ENCODE measurements around the gene IGFBPL1.
"Not testable (repeated sequence)": the region's sequence is repeated elsewhere in the genome, so short reads cannot be mapped to it uniquely, and the experiment has no call there.

The IGFBPL1 gene, protein sequence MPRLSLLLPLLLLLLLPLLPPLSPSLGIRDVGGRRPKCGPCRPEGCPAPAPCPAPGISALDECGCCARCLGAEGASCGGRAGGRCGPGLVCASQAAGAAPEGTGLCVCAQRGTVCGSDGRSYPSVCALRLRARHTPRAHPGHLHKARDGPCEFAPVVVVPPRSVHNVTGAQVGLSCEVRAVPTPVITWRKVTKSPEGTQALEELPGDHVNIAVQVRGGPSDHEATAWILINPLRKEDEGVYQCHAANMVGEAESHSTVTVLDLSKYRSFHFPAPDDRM

DNA sequence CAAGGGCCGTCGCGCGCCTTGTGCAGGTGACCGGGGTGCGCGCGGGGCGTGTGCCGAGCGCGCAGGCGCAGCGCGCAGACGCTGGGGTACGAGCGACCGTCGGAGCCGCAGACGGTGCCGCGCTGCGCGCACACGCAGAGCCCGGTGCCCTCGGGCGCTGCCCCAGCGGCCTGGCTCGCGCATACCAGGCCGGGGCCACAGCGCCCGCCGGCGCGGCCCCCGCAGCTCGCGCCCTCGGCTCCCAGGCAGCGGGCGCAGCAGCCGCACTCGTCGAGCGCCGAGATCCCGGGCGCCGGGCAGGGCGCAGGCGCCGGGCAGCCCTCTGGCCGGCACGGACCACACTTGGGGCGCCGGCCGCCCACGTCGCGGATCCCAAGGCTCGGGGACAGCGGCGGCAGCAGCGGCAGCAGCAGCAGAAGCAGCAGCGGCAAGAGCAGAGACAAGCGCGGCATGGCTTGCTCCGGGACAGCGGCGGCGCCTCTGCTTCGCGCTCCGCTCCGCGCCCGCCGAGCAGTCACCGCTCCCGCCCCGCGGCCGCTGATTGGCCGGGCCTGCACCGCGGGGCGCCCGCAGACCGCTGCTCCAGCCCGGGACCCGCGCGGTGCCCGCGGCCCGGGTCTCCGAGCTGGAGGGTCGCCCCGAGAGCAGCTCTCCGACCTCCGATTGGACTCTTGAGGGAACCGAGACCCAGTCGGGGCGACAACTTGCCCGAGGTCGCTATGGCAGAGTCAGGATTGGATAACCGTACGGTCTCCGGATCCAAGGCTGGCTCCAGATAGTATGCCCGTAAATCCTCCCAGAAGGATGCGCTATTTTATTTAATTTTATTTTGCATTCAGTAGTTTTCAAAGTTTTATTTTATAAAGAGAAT is at the start of gene IGFBPL1:
IGFBPL1 (minus strand) TSS at position 482 of the 871 bp plus-strand sequence; CDS start at position 452, 30 bp downstream.
- no peak for DNase-seq (ENCODE audit: low spot score)

DNA sequence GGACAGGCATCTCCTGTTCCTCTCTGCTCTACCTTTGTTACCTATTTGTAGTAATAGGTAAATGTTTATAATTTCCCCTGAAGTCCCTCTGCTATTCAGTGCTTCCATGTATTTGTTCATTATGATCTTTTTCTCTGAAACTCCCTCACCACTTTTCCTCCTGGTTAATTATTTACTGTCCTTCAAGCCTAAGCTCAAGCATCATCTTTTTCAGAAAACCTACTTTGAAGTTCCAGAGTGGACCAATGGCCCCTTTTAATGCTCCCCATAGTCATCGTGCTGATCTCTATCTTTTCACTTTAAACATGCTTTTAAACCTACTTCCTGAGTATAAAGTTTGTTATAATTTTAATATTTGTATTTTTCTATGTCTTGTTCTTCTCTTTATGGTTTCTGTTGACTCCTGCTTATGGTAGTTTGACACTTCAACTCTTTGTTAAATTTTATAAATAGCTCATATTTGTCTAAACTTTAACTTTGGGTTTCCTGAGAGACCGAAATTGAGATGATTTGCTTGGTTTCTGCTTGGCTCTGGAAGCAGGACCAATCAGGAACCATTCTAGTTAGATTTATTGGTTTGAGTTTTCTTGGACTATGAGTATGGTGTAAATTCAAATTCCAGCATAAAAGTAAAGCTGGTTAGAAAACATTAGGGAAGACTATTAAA is 48.5 kb upstream of the IGFBPL1 start:
- DNase-seq (ENCODE audit: low spot score): not testable (repeated sequence)

DNA sequence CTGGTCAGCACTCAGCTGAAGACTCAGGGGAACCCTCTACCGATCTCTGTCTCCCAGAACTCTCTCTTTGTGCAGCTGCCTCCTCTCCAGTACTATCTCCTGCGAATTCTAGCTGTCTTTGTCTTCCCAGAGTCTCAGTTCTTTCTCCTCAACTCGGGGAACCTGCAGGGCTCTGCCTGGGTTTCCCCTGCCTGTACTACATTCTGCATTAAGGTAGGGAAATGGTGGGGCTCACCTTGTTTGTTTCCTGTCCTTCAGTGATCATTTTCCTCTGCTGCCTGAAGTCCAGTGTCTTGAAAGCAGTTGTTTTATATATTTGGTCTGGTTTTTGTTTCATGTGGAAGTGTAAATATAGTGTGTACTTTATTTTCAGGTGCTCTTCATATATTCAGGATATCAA is 43.1 kb upstream of the IGFBPL1 start:
- DNase-seq (ENCODE audit: low spot score): no peak

DNA sequence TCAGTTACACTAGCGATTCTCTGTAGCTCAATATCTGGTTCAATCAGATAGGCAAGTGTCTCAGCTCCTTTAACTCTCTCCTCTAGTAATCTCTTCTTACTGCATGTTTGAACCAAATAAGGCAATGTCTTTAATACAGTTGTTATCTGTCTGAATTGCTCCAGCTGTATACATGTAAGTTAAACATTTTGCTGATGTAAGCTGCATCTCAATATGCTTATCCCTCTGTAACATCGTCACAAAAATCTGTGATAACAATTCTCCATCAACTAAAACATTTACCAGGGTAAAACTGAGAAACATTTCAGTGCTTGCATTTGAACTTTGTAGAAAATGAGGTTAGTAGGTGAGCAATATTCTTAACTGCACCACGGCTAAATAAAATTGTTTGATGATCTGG is 29.6 kb upstream of the IGFBPL1 start:
- no peak for DNase-seq (ENCODE audit: low spot score)

DNA sequence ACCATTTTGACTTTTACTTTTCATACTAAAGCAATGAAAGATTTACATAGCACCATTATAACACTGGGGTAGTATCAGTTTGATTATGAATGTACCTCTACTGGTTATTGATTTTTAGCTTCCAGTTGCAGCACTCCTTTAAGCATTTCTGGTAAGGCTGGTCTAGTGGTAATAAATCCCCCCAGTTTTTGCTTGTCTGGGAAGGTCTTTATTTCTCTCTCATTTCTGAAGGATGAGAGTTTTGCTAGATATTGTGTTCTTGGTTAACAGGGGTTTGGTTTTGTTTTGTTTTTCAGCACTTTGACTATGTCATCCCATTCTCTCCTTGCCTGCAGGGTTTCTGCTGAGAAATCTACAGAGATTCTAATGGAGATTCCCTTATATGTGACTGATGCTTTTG is 26.9 kb upstream of the IGFBPL1 start:
- DNase-seq (ENCODE audit: low spot score): no peak

DNA sequence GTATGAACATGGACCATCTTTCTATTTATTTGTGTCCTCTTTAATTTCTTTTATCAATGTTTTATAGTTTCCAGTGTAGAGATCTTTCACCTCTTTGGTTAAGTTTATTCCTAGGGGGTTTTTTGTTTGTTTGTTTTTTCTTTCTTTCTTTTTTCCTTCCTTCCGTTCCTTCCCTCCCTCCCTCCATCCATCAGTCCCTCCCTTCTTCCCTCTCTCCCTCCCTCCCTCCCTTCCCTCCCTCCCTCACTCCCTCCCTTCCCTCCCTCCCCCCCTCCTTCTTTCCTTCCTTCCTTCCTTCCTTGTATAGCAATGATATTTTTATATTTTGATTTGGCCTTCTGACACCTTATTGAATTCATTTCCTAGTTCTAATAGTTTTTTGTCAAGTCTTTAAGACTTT is 23.4 kb upstream of the IGFBPL1 start:
- DNase-seq (ENCODE audit: low spot score): no peak

DNA sequence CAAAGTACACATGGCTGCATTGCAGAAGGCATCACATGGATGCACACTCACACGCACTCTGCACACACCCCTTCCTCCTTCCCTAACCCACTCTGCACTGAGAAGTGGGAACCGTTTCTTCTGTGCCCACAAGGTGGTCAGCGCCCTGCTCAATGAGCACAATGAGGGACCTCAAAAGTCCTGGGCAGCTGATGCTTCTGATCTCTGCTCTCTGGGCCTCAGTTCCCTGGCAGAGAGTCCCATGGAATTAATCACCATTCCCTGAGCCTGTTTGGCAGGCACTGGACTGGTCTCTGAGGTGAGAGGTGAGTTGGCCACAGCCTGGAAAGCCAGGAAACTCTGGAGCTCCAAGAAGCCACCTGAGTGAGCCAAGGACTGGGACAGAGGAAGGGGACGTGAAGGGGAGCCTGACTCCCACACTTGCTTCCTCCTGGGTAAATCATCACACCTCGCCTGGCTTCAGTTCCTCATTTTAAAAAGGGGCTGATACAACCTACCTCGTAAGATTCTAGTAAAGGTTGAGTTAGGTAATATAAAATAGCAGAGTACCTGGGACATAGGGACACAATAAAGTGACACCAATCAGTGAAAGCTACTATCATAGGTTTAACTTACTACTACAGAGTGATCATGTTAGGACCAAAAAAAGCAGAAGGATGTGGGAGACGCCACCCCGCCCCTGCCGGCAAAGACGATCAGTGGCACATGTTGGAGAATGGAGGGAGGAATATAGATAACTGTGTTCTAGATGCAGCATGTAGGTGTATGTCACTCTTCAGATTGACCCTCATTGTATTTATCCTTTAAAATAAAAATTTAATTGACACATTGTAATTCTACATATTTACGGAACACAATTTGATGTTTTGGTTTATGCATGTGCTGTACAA is 21.1 kb upstream of the IGFBPL1 start:
- DNase-seq (ENCODE audit: low spot score): no peak

DNA sequence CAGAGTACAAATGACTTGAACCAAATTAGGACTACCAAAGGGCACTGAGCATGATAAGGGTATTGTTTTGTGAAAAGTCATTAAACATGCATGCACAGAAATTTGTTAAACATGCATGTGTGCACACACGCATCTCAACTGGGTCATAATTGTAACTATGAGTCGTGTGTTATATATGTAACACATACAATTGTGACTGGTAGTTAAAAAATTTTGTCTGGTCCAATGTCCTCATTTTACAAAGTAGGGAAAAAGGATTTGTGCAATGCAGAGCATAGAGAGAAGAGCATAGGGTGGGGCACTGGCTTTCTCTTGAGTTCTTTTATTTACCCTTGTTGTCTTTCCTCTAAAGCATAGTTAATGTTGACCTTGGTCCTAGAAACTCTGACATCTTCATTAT is 19.3 kb upstream of the IGFBPL1 start:
- no peak for DNase-seq (ENCODE audit: low spot score)

DNA sequence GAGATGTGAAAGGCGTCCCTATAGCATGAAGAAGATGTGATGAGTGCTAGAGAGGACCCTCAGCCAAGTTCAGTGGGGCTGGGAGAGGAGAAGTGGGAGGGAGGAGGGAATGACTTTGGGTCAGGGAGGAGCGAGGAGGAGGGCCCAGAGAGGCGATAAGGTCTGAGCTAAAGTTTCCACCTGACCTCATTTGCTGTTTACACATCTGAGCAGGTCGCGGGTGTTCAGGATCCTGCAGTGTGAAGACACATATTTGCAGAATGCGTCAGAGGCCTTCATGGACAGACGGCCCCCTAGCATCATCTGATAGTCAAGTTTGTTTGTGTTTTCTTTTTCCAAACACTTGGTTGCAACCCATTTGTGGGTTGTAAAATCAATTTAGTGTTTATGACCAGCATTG is 18.9 kb upstream of the IGFBPL1 start:
- no peak for DNase-seq (ENCODE audit: low spot score)

DNA sequence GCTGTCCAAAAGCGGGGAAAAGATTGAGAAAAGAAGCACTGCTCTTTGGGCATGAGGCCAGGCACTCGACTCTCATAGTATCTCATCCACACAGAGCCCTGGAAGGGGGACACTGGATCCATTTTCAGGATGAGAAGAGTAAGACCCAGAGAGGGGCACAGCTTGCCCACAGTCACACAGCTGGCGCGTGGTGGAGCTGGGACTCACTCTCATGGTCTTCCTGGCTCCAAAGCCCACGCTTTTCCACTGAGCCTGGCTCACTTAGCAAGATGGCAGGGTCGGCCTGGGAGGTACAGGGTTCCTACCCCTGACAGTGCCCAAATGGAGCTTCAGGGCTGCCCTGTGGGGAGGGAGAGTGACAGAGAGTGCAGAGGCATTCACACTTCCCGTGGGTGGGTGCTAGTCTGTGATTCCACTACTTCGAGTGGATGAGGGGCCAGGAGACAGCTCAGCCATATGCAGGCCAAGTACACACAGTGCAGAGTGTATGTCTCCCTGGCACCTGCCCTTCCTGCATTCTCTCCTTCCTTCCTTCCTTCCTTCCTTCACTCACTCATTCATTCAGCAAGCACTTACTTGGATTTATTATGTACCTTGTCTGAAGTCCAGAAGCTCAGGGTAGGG is 18.3 kb upstream of the IGFBPL1 start:
- DNase-seq (ENCODE audit: low spot score): no peak

DNA sequence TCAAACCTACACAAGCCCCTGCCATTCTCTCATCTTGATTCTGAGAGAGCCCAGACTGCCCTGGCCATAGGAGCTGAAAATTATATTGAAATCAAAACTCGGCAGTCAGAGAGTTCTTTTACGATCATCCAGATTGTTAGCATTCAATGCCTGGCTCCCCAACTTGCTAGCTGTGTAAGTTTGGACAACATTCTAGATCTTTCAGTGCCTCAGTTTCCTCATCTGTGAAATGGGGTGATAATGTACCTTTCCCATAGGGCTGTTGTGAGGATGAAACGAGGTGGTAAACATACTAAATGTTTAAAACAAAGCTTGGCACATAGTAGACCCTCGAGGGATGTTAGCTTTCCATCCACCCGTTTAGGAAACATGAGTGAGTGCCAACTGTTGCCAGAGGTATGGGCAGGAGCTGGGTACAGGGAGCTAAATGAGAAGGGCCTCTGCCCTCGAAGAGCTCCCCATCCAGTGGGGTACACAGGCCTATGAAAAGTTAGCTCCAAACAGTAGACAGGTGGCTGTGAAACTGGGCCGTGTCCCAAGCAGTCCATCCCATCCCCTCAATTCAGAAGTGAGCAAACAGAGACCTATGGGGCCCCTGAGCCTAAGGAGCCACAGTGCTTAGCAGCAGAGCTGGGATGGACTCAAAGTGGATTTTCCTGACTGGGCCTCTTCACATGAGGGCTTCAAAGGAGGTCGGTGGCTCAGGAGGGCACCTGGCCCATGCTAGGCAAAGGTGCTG is 17.3 kb upstream of the IGFBPL1 start:
- DNase-seq (ENCODE audit: low spot score): no peak

DNA sequence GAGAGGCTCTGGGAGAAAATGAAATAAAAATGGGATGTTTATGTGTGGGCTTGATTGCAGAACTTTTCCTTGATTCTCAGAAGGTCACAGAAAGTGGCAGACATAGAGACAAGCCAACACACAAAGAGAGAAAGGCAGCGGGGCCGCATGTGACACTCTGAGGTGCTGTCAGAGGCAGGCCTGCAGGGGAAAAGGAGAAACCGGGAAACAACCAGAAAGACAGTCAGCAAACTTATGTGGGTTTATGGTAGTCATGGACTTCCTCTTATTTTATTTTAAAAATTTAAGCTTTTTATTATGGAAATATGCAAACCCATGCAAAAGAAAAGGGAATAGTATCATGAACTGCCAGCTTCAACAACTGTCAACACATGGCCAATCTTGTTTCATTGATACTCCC is 16.3 kb upstream of the IGFBPL1 start:
- DNase-seq (ENCODE audit: low spot score): no peak

DNA sequence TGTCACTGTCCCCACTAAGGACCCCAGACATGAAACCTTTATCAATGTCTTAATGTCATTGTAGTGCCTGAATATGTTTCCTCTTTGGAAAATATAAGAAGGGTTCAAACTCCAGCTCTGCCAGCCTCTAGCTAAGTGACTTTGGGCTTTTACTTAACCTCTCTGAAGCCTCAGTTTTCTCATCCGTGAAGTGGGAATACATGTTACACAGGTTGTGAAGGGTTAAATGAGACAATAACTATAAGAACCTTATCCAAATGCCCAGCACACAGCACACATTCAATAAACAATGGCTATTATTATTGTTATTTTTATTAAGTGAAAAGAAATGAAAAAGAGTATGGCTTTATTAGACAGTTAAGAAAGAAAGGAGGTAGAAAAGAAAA is 15.7 kb upstream of the IGFBPL1 start:
- DNase-seq (ENCODE audit: low spot score): no peak

DNA sequence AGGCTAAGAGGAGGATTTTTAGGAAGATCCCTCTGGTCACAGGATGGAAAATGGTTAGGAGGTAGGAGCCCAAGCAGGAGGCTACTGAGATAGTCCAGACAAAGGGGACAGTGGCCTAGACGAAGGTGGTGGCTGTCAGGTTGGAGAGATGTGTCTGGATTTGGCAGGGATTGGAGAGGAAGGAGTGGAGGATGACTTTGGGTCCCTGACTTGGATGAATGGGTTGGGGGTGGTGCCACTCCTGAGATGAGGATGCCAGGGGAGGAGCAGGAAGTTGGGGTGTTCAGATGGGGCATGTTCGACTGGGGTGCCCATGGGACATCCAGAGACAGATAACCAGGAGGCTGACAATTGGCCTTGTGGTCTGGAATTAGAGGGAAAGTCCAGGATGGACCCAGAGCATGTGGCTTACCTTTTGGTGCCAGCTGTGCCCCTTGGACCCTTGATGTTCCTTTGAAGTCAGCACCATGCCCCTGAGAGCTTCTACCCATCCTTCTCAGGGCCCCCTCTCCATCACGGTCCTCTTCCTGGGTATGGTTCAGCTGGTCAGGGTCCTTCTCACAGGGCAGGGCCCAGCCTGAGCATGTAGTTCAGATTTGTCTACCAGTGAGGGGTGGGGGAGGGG is 15.1 kb upstream of the IGFBPL1 start:
- DNase-seq (ENCODE audit: low spot score): no peak

DNA sequence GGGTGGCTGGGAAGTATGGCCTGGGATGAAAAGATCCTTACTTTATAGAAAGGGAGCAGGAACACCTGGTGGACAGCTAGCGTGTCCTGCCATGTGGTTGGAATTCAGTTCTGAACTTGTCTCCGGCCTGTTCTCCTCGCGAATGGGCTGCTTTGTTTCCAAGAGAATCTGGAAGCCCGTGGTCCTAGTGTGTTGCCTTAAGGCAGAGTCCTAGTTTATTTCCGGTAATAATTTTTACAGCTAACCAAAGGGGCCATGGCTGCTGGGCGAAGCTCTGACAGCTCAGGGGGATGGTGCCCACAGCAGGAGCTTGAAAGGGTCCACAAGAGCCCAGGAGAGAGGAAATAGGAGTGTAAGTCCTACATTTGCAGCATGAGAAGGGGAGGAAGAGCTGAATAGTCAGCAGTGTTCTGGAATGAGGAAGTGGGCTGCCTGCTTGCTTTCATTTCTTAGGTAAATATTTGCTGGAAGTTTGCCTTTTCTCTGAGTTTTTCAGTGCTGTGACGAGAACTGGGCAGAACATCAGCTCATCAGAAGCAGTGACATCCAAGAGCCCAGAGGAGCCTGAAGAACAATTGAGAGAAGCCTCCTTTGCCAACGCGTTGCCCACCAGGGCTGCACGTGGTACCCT is 13.1 kb upstream of the IGFBPL1 start:
- DNase-seq (ENCODE audit: low spot score): no peak

DNA sequence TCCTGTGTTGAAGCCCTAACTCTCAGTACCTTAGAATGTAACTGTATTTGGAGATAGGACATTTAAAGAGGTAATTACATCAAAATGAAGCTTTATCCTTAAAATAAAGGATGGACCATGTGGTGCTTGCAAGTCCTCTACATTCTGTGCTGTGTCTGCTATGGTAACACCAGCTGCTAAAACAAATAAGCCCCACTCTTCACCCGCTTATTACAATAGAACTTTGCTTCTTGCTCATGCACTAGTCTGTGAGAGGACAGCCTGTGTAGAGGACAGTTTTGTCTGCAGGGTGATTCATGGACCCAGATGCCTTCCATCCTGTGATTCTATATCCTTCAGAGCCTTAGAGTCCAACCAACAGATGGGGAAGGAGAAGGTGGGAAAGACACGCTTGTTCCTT is 12.5 kb upstream of the IGFBPL1 start:
- DNase-seq (ENCODE audit: low spot score): no peak

DNA sequence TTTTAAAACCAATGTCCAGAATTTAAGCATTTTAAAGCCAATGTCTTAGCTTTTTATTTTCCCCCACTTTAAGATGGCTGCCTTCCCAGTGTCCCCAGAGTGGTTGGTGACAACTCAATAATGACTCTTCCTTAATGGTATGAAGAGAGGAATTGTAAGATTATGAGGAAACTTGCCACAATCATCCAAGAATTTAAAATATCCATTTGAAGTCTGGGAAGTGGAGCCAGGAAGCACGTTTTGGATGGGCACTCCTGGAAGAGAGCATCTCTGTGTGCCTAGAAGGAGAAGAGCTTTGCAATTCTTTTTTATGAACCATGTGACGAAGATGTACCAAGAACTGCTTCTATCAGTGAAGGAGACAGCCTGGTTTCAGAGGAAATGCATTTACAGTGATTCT is 11.3 kb upstream of the IGFBPL1 start:
- no peak for DNase-seq (ENCODE audit: low spot score)

DNA sequence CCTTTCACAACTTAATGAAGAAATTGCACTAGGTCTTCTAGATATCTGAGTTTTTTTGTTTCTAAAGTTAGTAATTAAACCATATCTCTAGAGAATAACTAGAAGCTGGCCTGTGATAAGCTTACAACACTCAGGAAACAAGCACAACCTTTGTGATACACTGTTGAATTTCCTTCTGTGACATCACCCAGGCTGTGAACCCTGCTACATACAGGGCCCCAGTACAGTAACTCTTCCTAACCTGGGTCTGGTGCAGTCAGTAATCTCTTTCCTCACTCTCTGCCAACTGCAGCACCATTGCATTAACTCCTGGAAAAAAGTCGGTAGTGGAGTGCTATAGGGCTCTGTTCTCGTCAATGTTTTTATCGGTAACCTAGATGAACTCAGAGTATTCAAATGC is 10.6 kb upstream of the IGFBPL1 start:
- DNase-seq (ENCODE audit: low spot score): no peak

DNA sequence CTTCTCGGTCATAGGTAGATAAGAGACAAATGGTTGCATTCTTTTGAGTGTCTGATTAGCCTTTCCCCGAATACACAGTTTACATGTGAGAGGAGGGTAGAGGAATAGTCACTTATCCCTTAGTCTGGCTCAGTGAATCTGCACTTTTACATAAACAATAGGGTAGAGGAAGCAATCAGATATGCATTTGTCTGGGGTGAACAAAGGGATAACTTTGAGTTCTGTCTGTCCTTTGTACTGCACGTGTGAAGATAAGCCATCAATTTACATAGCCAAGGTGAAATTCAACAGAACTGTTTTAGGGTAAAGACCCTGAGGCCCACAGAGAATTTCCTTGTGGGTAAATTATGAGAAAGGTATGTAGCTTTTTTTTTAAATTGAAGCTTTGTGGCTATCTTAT is 10.1 kb upstream of the IGFBPL1 start:
- DNase-seq (ENCODE audit: low spot score): no peak
